ENCODE data around the gene PMEL. TPM values are rescaled to one million over a fixed set of nuclear protein-coding genes. Genes with fewer than 3 reads are reported as not detected.
A peak's percentile ranks its signal among the peaks of the same experiment; 100 is the strongest.

PMEL gene
- total and polyA plus RNA-seq, 2 of the 4 experiments (the other 2 are of a cell fraction), result 1.4 to 5.8 TPM

GRCh38 chr12:55933169-55933798, 32.6 kb downstream of the PMEL start:
- ATAC-seq (ENCODE audit: low read depth) (no peak; the same call in 1 of the 2 replicates), DNase-seq (no peak)
- Histone ChIP-seq H3K23ac (ENCODE audit: low read depth, low read length) (peak overlapping the region; percentile 70), H3K9ac (ENCODE audit: low read depth, low read length) (peak overlapping the region; percentile 27; the same call in 1 of the 2 replicates), H3K27ac (ENCODE audit: insufficient read depth, low read length) (peak overlapping the region; percentile 35), H2AFZ (replicated peaks; ENCODE audit: low read length, poor library complexity) (peak overlapping the region; percentile 63), H3K18ac (ENCODE audit: low read depth, low read length) (peak overlapping the region; percentile 40), H2BK15ac (ENCODE audit: low read depth, low read length) (peak overlapping the region; percentile 19; the same call in 1 of the 3 replicates), H4K91ac (ENCODE audit: insufficient read depth, low read depth, low read length) (peak overlapping the region; percentile 70; the same call in 1 of the 2 replicates), H2AK9ac (replicated peaks; ENCODE audit: low read depth, low read length, poor library complexity) (peak overlapping the region; percentile 94), H2BK20ac (ENCODE audit: low read depth, low read length) (peak overlapping the region; percentile 94), H4K5ac (ENCODE audit: low read depth, low read length) (peak overlapping the region; percentile 56), H3K9me3 (ENCODE audit: control insufficient read depth, insufficient read depth, low read length) (no peaks in the 10 kb centered on the region), H2BK120ac (ENCODE audit: low read depth, low read length) (peak overlapping the region; percentile 59; the same call in 1 of the 2 replicates), H3K4ac (ENCODE audit: low read depth, low read length) (peak overlapping the region; percentile 91), H3K79me1 (ENCODE audit: low read depth in 1 of 2, low read length in 2 of 2) (peaks cover 31 to 81% of the 10 kb centered on the region in 2 experiments), H3K56ac (ENCODE audit: extremely low read depth, insufficient read depth, low read length) (peak overlapping the region; percentile 22; the same call in 1 of the 2 replicates), H2BK5ac (ENCODE audit: low read depth, low read length, poor library complexity, severe bottlenecking) (peak overlapping the region; percentile 66), H3K4me2 (ENCODE audit: low read depth, low read length) (peak overlapping the region; percentile 75), H4K20me1 (ENCODE audit: insufficient read depth, low read length) (no peaks in the 10 kb centered on the region), H3K9me1 (ENCODE audit: insufficient read depth, low read length) (peaks cover 16% of the 10 kb centered on the region), H3K4me3 (ENCODE audit: insufficient read depth, low read depth, low read length) (peak overlapping the region; percentile 11; the same call in 1 of the 2 replicates), H2AK5ac (ENCODE audit: low read depth, low read length) (peak overlapping the region; percentile 71), H3K27me3 (ENCODE audit: control insufficient read depth, insufficient read depth, low read length) (no peaks in the 10 kb centered on the region), H4K8ac (ENCODE audit: low read depth in 2 of 2, low read length in 2 of 2) (peak overlapping the region; percentile 6 to 85), H3K36me3 (ENCODE audit: control insufficient read depth, insufficient read depth, low read length) (peaks cover 5% of the 10 kb centered on the region), H3K14ac (replicated peaks; ENCODE audit: low read depth, low read length) (peak overlapping the region; percentile 89), H3K4me1 (ENCODE audit: control insufficient read depth, insufficient read depth, low read length) (peaks cover 15% of the 10 kb centered on the region)
- POLR2A ChIA-PET (ENCODE audit: unreplicated experiment), result interaction anchor here (0.6 kb wide), 1 partner anchor 115 kb away, joined by 3 read pairs; no protein-coding TSS in a partner anchor
- intact Hi-C loops (cut with micrococcal nuclease), result loop anchor here (5.0 kb wide), 2 partner anchors 116 to 191 kb away; partner anchors contain the start of genes GDF11, ORMDL2 and SARNP
- in situ Hi-C loops (cut with MboI; ENCODE audit: low sequenced_read_pairs), result no loop called here
- no CpG with 5 or more reads among the region's 7 CpGs for WGBS, 2 experiments (ENCODE audit: extremely low coverage in 2 of 2, insufficient read length in 1 of 2)
- CTCF ChIA-PET, result interaction anchor here (0.6 to 1.1 kb wide), 2 partner anchors 9 to 76 kb away, joined by 3 read pairs; no protein-coding TSS in a partner anchor
- no TSS peak for BruUV-seq (replicated peaks)
- dilution Hi-C loops (cut with HindIII; ENCODE audit: low sequenced_read_pairs, unreplicated experiment), result no loop called here
- no peak for TF ChIP-seq RFX5 (IDR thresholded peaks at IDR 0.05; ENCODE audit: low read depth, low read length)
- TF ChIP-seq FOS (IDR thresholded peaks at IDR 0.05; ENCODE audit: low read depth, low read length), result no peak
- no peak for TF ChIP-seq USF2 (IDR thresholded peaks at IDR 0.05; ENCODE audit: low read depth, low read length)
- TF ChIP-seq MXI1 (IDR thresholded peaks at IDR 0.05; ENCODE audit: borderline replicate concordance, low read depth, low read length), result no peak
- no peak for TF ChIP-seq POLR2A (IDR thresholded peaks at IDR 0.05; ENCODE audit: low read depth, low read length)
- TF ChIP-seq SMC3 (IDR thresholded peaks at IDR 0.05; ENCODE audit: low read depth, low read length), result no peak
- no peak for TF ChIP-seq ELK1 (IDR thresholded peaks at IDR 0.05; ENCODE audit: borderline replicate concordance, low read depth, low read length)
- TF ChIP-seq RCOR1 (IDR thresholded peaks at IDR 0.05; ENCODE audit: insufficient replicate concordance, low read length), result no peak
- TF ChIP-seq MAFK (IDR thresholded peaks at IDR 0.05; ENCODE audit: low read depth, low read length), result no peak
- no peak for TF ChIP-seq BHLHE40 (IDR thresholded peaks at IDR 0.05; ENCODE audit: low read depth, low read length)
- no peak for TF ChIP-seq CEBPB (IDR thresholded peaks at IDR 0.05; ENCODE audit: low read depth, low read length)
- no peak for TF ChIP-seq MAZ (IDR thresholded peaks at IDR 0.05; ENCODE audit: borderline replicate concordance, low read depth, low read length)
- no peak for TF ChIP-seq NFE2L2 (IDR thresholded peaks at IDR 0.05; ENCODE audit: low read depth, low read length)
- no peak for TF ChIP-seq RAD21 (IDR thresholded peaks at IDR 0.05; ENCODE audit: low read length)
- no peak for TF ChIP-seq CHD1 (IDR thresholded peaks at IDR 0.05; ENCODE audit: low read depth, low read length)

Measured in IMR-90 (cell line).